ENCODE measurements around the gene CCDC40. TPM values are rescaled to one million over a fixed set of nuclear protein-coding genes. Genes with fewer than 3 reads are reported as not detected.

The CCDC40 gene
- total RNA-seq, 1 donor from 2014 or later, result 1.0 TPM

GRCh38 chr17:80000981-80001775 lies 35.3 kb upstream of the CCDC40 start:
- no peak overlapping the region for H3K4me3 ChIP-seq (ENCODE audit: low read length in 3 of 3)
- peaks cover 0 to 2% (median 0%) of the 10 kb centered on the region in 3 donors for H3K27me3 ChIP-seq (ENCODE audit: control insufficient read depth in 3 of 3, insufficient read depth in 3 of 3, low read length in 3 of 3)

GRCh38 chr17:80002070-80002641 lies 34.3 kb upstream of the CCDC40 start:
- H3K27ac ChIP-seq (ENCODE audit: low read depth, low read length), result no peak overlapping the region
- no peaks in the 10 kb centered on the region for H3K9me3 ChIP-seq (ENCODE audit: control insufficient read depth in 3 of 3, low read length in 3 of 3)
- H3K4me3 ChIP-seq (ENCODE audit: low read length in 3 of 3), result no peak overlapping the region
- H3K36me3 ChIP-seq (ENCODE audit: control insufficient read depth in 3 of 3, insufficient read depth in 3 of 3, low read length in 3 of 3), result no peaks in the 10 kb centered on the region
- no peak overlapping the region for H3K9ac ChIP-seq (ENCODE audit: low read depth in 1 of 3, low read length in 3 of 3)
- peaks cover 0 to 2% (median 0%) of the 10 kb centered on the region in 3 donors for H3K27me3 ChIP-seq (ENCODE audit: control insufficient read depth in 3 of 3, insufficient read depth in 3 of 3, low read length in 3 of 3)
- peaks cover 0 to 4% (median 4%) of the 10 kb centered on the region in 3 donors for H3K4me1 ChIP-seq (ENCODE audit: control insufficient read depth in 3 of 3, insufficient read depth in 3 of 3, low read length in 3 of 3)

More at GRCh38 chr17:80000981-80001775, 35.3 kb upstream of the CCDC40 start:
- Histone ChIP-seq H3K27ac (ENCODE audit: low read depth, low read length) (no peak overlapping the region), H3K36me3 (ENCODE audit: control insufficient read depth in 3 of 3, insufficient read depth in 3 of 3, low read length in 3 of 3) (no peaks in the 10 kb centered on the region), H3K9me3 (ENCODE audit: control insufficient read depth in 3 of 3, low read length in 3 of 3) (no peaks in the 10 kb centered on the region), H3K4me1 (ENCODE audit: control insufficient read depth in 3 of 3, insufficient read depth in 3 of 3, low read length in 3 of 3) (peaks cover 0 to 4% (median 4%) of the 10 kb centered on the region in 3 donors), H3K9ac (ENCODE audit: low read depth in 1 of 3, low read length in 3 of 3) (no peak overlapping the region)

GRCh38 chr17:80002690-80003490 lies 33.6 kb upstream of the CCDC40 start:
- peaks cover 0 to 2% (median 0%) of the 10 kb centered on the region in 3 donors for H3K27me3 ChIP-seq (ENCODE audit: control insufficient read depth in 3 of 3, insufficient read depth in 3 of 3, low read length in 3 of 3)
- H3K9ac ChIP-seq (ENCODE audit: low read depth in 1 of 3, low read length in 3 of 3), result no peak overlapping the region
- no peaks in the 10 kb centered on the region for H3K9me3 ChIP-seq (ENCODE audit: control insufficient read depth in 3 of 3, low read length in 3 of 3)
- no peak overlapping the region for H3K27ac ChIP-seq (ENCODE audit: low read depth, low read length)
- H3K4me1 ChIP-seq (ENCODE audit: control insufficient read depth in 3 of 3, insufficient read depth in 3 of 3, low read length in 3 of 3), result peaks cover 0 to 4% (median 4%) of the 10 kb centered on the region in 3 donors
- H3K36me3 ChIP-seq (ENCODE audit: control insufficient read depth in 3 of 3, insufficient read depth in 3 of 3, low read length in 3 of 3), result no peaks in the 10 kb centered on the region
- H3K4me3 ChIP-seq (ENCODE audit: low read length in 3 of 3), result no peak overlapping the region

- Histone ChIP-seq H3K4me1 (ENCODE audit: control insufficient read depth in 3 of 3, insufficient read depth in 3 of 3, low read length in 3 of 3) (peaks cover 9 to 11% (median 10%) of the 10 kb centered on the region in 3 donors), H3K36me3 (ENCODE audit: control insufficient read depth in 3 of 3, insufficient read depth in 3 of 3, low read length in 3 of 3) (no peaks in the 10 kb centered on the region), H3K27me3 (ENCODE audit: control insufficient read depth in 3 of 3, insufficient read depth in 3 of 3, low read length in 3 of 3) (peaks cover 0 to 2% (median 0%) of the 10 kb centered on the region in 3 donors), H3K4me3 (ENCODE audit: low read length in 3 of 3) (no peak overlapping the region), H3K27ac (ENCODE audit: low read depth, low read length) (no peak overlapping the region), H3K9ac (ENCODE audit: low read depth in 1 of 3, low read length in 3 of 3) (no peak overlapping the region), H3K9me3 (ENCODE audit: control insufficient read depth in 3 of 3, low read length in 3 of 3) (no peaks in the 10 kb centered on the region)
Measured at GRCh38 chr17:80003969-80004368, 32.5 kb upstream of the CCDC40 start.

- Histone ChIP-seq H3K27ac (ENCODE audit: low read depth, low read length) (no peak overlapping the region), H3K4me1 (ENCODE audit: control insufficient read depth in 3 of 3, insufficient read depth in 3 of 3, low read length in 3 of 3) (peaks cover 9 to 11% (median 11%) of the 10 kb centered on the region in 3 donors), H3K4me3 (ENCODE audit: low read length in 3 of 3) (no peak overlapping the region), H3K9ac (ENCODE audit: low read depth in 1 of 3, low read length in 3 of 3) (no peak overlapping the region), H3K36me3 (ENCODE audit: control insufficient read depth in 3 of 3, insufficient read depth in 3 of 3, low read length in 3 of 3) (peaks cover 0 to 4% (median 2%) of the 10 kb centered on the region in 3 donors), H3K27me3 (ENCODE audit: control insufficient read depth in 3 of 3, insufficient read depth in 3 of 3, low read length in 3 of 3) (peaks cover 0 to under 1% (median 0%) of the 10 kb centered on the region in 3 donors), H3K9me3 (ENCODE audit: control insufficient read depth in 3 of 3, low read length in 3 of 3) (no peaks in the 10 kb centered on the region)
Measured at GRCh38 chr17:80005360-80006338, 30.8 kb upstream of the CCDC40 start.

GRCh38 chr17:80006339-80006720 lies 30.1 kb upstream of the CCDC40 start:
- Histone ChIP-seq H3K9me3 (ENCODE audit: control insufficient read depth in 3 of 3, low read length in 3 of 3) (no peaks in the 10 kb centered on the region), H3K27me3 (ENCODE audit: control insufficient read depth in 3 of 3, insufficient read depth in 3 of 3, low read length in 3 of 3) (no peaks in the 10 kb centered on the region), H3K36me3 (ENCODE audit: control insufficient read depth in 3 of 3, insufficient read depth in 3 of 3, low read length in 3 of 3) (peaks cover 0 to 4% (median 2%) of the 10 kb centered on the region in 3 donors), H3K4me1 (ENCODE audit: control insufficient read depth in 3 of 3, insufficient read depth in 3 of 3, low read length in 3 of 3) (peaks cover 7 to 11% (median 9%) of the 10 kb centered on the region in 3 donors), H3K27ac (ENCODE audit: low read depth, low read length) (no peak overlapping the region), H3K4me3 (ENCODE audit: low read length in 3 of 3) (no peak overlapping the region), H3K9ac (ENCODE audit: low read depth in 1 of 3, low read length in 3 of 3) (no peak overlapping the region)

- no peaks in the 10 kb centered on the region for H3K27me3 ChIP-seq (ENCODE audit: control insufficient read depth in 3 of 3, insufficient read depth in 3 of 3, low read length in 3 of 3)
- no peak overlapping the region for H3K27ac ChIP-seq (ENCODE audit: low read depth, low read length)
- H3K4me1 ChIP-seq (ENCODE audit: control insufficient read depth in 3 of 3, insufficient read depth in 3 of 3, low read length in 3 of 3), result peaks cover 7 to 11% (median 9%) of the 10 kb centered on the region in 3 donors
- no peaks in the 10 kb centered on the region for H3K9me3 ChIP-seq (ENCODE audit: control insufficient read depth in 3 of 3, low read length in 3 of 3)
- no peak overlapping the region for H3K4me3 ChIP-seq (ENCODE audit: low read length in 3 of 3)
- H3K9ac ChIP-seq (ENCODE audit: low read depth in 1 of 3, low read length in 3 of 3), result no peak overlapping the region
- peaks cover 0 to 4% (median 2%) of the 10 kb centered on the region in 3 donors for H3K36me3 ChIP-seq (ENCODE audit: control insufficient read depth in 3 of 3, insufficient read depth in 3 of 3, low read length in 3 of 3)
Measured at GRCh38 chr17:80006811-80007752, 29.4 kb upstream of the CCDC40 start.

GRCh38 chr17:80007939-80008338 lies 28.5 kb upstream of the CCDC40 start:
- H3K27ac ChIP-seq (ENCODE audit: low read depth, low read length), result no peak overlapping the region
- H3K27me3 ChIP-seq (ENCODE audit: control insufficient read depth in 3 of 3, insufficient read depth in 3 of 3, low read length in 3 of 3), result no peaks in the 10 kb centered on the region
- H3K9ac ChIP-seq (ENCODE audit: low read depth in 1 of 3, low read length in 3 of 3), result no peak overlapping the region
- no peak overlapping the region for H3K4me3 ChIP-seq (ENCODE audit: low read length in 3 of 3)
- peaks cover 0 to 9% (median 2%) of the 10 kb centered on the region in 3 donors for H3K36me3 ChIP-seq (ENCODE audit: control insufficient read depth in 3 of 3, insufficient read depth in 3 of 3, low read length in 3 of 3)
- H3K9me3 ChIP-seq (ENCODE audit: control insufficient read depth in 3 of 3, low read length in 3 of 3), result no peaks in the 10 kb centered on the region
- H3K4me1 ChIP-seq (ENCODE audit: control insufficient read depth in 3 of 3, insufficient read depth in 3 of 3, low read length in 3 of 3), result peaks cover 7 to 11% (median 9%) of the 10 kb centered on the region in 3 donors
